Gastroesophageal sphincter (tissue), 4 donors: ENCODE measurements around the gene CRY2. TPM values are rescaled to one million over a fixed set of nuclear protein-coding genes. Genes with fewer than 3 reads are reported as not detected.

Experiments
- ATAC-seq: fragments of 150-250 bp; one replicate; pipeline ENCODE4 v1.9.1; 2016; ENCODE audit warnings: mild to moderate bottlenecking, moderate library complexity
- H3K27ac ChIP-seq, 4 donors: fragments of 200-600 bp; sonication (generic) in 3 of 4; 1 replicate in 3 of 4; 2 replicates in 1 of 4; pipeline ENCODE4 v1.5.1; 2016 to 2019
- H3K27me3 ChIP-seq: fragments of 200-600 bp; sonication (generic); one replicate; pipeline ENCODE4 v1.5.1; 2019
- H3K36me3 ChIP-seq, 2 donors: fragments of 200-600 bp; sonication (generic); one replicate each; pipeline ENCODE4 v1.5.1; 2019; ENCODE audit warnings: control low read depth in 1 of 2
- H3K4me1 ChIP-seq, 3 donors: fragments of 200-600 bp; sonication (generic); 1 replicate in 2 of 3; 2 replicates in 1 of 3; pipeline ENCODE4 v1.5.1; 2016 to 2019; ENCODE audit warnings: control low read depth in 2 of 3
- H3K4me3 ChIP-seq, 2 donors: fragments of 200-600 bp; sonication (generic); one replicate each; pipeline ENCODE4 v1.5.1; 2019; ENCODE audit warnings: mild to moderate bottlenecking in 1 of 2, moderate library complexity in 1 of 2
- H3K9me3 ChIP-seq, 3 donors: fragments of 200-600 bp; sonication (generic); one replicate each; pipeline ENCODE4 v1.5.1; 2017 to 2019; ENCODE audit warnings: control low read depth in 2 of 3
- CTCF ChIP-seq, 4 experiments: fragments of 200-600 bp in 2 of 4; fragments of 450-650 bp in 2 of 4; sonication (generic) in 1 of 4; IDR thresholded peaks; one replicate each; pipeline ENCODE4 v1.5.1; 2017 to 2019; ENCODE audit warnings: antibody characterized with exemption in 4 of 4, mild to moderate bottlenecking in 2 of 4, moderate library complexity in 2 of 4
- EP300 ChIP-seq: sonication (generic); formaldehyde crosslinking; IDR thresholded peaks from one replicate; pipeline ENCODE4 v1.6.1; 2017; ENCODE audit warnings: antibody characterized with exemption, mild to moderate bottlenecking
- POLR2A ChIP-seq, 2 donors: fragments of 450-650 bp; IDR thresholded peaks; one replicate each; pipeline ENCODE4 v1.6.1; 2017; ENCODE audit warnings: antibody characterized with exemption in 2 of 2, mild to moderate bottlenecking in 2 of 2, moderate library complexity in 1 of 2
- POLR2AphosphoS5 ChIP-seq: sonication (generic); formaldehyde crosslinking; IDR thresholded peaks from one replicate; pipeline ENCODE4 v1.6.1; 2017; ENCODE audit warnings: antibody characterized with exemption
- WGBS, 2 donors: methylation state at CpG; one replicate each; pipeline ENCODE4 v1.1.5; 2018; ENCODE audit warnings: low coverage in 1 of 2; 5-methylcytosine and 5-hydroxymethylcytosine counted together
- total RNA-seq, 4 donors: library from RNA; depleted of rRNA; stranded (reverse); fragments of >200 nt; gene quantifications; one replicate each; pipeline ENCODE4 v1.1.0, GENCODE V29; 2016

The CRY2 gene
- total RNA-seq, 4 donors from 2014 or later: 38.8 to 82.0 (median 47.7) TPM

GRCh38 chr11:45913514-45913913 is 66.2 kb downstream of the CRY2 start:
- Histone ChIP-seq H3K4me3 (no peak overlapping the region), H3K9me3 (no peaks in the 10 kb centered on the region), H3K27ac (no peak overlapping the region), H3K36me3 (peaks cover 0 to 75% of the 10 kb centered on the region in 2 donors), H3K4me1 (peaks cover 0 to 26% (median 12%) of the 10 kb centered on the region in 3 donors), H3K27me3 (no peaks in the 10 kb centered on the region)
- TF ChIP-seq POLR2A (IDR thresholded peaks at IDR 0.05) (no peak), CTCF (IDR thresholded peaks at IDR 0.05) (no peak), POLR2AphosphoS5 (no peak), EP300 (no peak)
- ATAC-seq: no peak
- no CpG with 5 or more reads among the region's 19 CpGs for WGBS, 2 donors

GRCh38 chr11:45913942-45914635 is 66.8 kb downstream of the CRY2 start:
- no peak for TF ChIP-seq POLR2A (IDR thresholded peaks at IDR 0.05)
- TF ChIP-seq POLR2AphosphoS5: no peak
- no peak for TF ChIP-seq EP300
- TF ChIP-seq CTCF (IDR thresholded peaks at IDR 0.05): no peak
- no CpG with 5 or more reads among the region's 22 CpGs for WGBS, 2 donors
- Histone ChIP-seq H3K4me3 (no peak overlapping the region), H3K27ac (no peak overlapping the region), H3K36me3 (peaks cover 0 to 71% of the 10 kb centered on the region in 2 donors), H3K4me1 (peaks cover 0 to 31% (median 12%) of the 10 kb centered on the region in 3 donors), H3K9me3 (no peaks in the 10 kb centered on the region), H3K27me3 (no peaks in the 10 kb centered on the region)
- no peak for ATAC-seq

DNA sequence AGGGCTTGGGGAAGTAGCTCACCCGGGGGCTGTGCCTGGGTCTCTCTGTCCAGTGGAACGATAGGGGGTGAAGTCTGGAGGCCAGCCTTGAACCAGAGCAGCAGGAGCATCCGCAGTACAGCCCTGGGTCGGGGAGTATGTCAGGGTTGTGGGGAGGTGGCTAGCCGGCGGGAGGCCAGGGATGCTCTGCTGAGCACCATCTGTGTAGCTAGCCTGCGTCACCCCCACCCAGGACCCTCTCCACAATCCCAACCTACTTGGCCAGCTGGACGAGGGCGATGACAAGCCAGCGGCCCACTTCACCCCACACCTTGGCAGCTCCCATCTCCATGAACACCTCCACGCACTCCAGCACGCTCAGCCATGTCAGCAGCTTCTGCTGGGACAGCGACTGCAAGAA is 68.2 kb downstream of the CRY2 start:
- no peak for ATAC-seq
- H3K4me1 ChIP-seq: peaks cover 0 to 35% (median 12%) of the 10 kb centered on the region in 3 donors
- no peaks in the 10 kb centered on the region for H3K9me3 ChIP-seq
- 80% methylated on average over 1 of the region's 13 CpGs; no CpG with 5 or more reads in 1 of the 2 donors for WGBS, 2 donors
- H3K27ac ChIP-seq: no peak overlapping the region
- H3K27me3 ChIP-seq: no peaks in the 10 kb centered on the region
- TF ChIP-seq POLR2AphosphoS5 (no peak), EP300 (no peak), CTCF (IDR thresholded peaks at IDR 0.05) (no peak), POLR2A (IDR thresholded peaks at IDR 0.05) (no peak)
- H3K36me3 ChIP-seq: peaks cover 0 to 57% of the 10 kb centered on the region in 2 donors
- no peak overlapping the region for H3K4me3 ChIP-seq

GRCh38 chr11:45917286-45917622 is 70.0 kb downstream of the CRY2 start:
- ATAC-seq: no peak
- 25 to 60% methylated on average over 1 to 2 of the region's 16 CpGs for WGBS, 2 donors

More at GRCh38 chr11:45917286-45917622, 70.0 kb downstream of the CRY2 start:
- TF ChIP-seq CTCF (IDR thresholded peaks at IDR 0.05): no peak
- no peak for TF ChIP-seq POLR2AphosphoS5
- TF ChIP-seq POLR2A (IDR thresholded peaks at IDR 0.05): no peak
- TF ChIP-seq EP300: no peak
- Histone ChIP-seq H3K9me3 (no peaks in the 10 kb centered on the region), H3K4me3 (peak overlapping the region; percentile 85 to 89), H3K27me3 (peaks cover 14% of the 10 kb centered on the region), H3K4me1 (peaks cover 0 to 41% (median 17%) of the 10 kb centered on the region in 3 donors), H3K36me3 (peaks cover 0 to 39% of the 10 kb centered on the region in 2 donors), H3K27ac (peak overlapping the region; percentile 83 to 93 (median 90))
